HepG2 (cell line): ENCODE measurements around the gene RAB30. TPM values are rescaled to one million over a fixed set of nuclear protein-coding genes. Genes with fewer than 3 reads are reported as not detected.
A peak's percentile ranks its signal among the peaks of the same experiment; 100 is the strongest.

Experiments used
- ATAC-seq: fragments of 200-7000 bp; cut with Tn5 transposase; 3 replicates; pipeline ENCODE4 v1.9.1; 2020; ENCODE audit warnings: mild to moderate bottlenecking, moderate library complexity
- BruUV-seq: library from RNA; stranded (reverse); fragments of 400-500 nt; replicated peaks from 2 replicates; lab custom pipeline; 2021; lab: Mats Ljungman, UMichigan
- CTCF ChIA-PET: fragments of 300-600 bp; formaldehyde crosslinking; extraction: SDS; loops from one replicate; lab custom pipeline; 2021; ENCODE audit warnings: low total read pairs, inconsistent platforms, low intra/inter-chr PET ratio; lab: Yijun Ruan, JAX
- POLR2A ChIA-PET: fragments of 350-600 bp; sonication (Branson Sonifier 250); formaldehyde crosslinking; loops from one replicate; lab custom pipeline; 2020; ENCODE audit warnings: antibody characterized with exemption, inconsistent platforms; lab: Yijun Ruan, JAX
- DNase-seq: peaks from one replicate; pipeline ENCODE4 v3.0.0-alpha.2; 2015; ENCODE audit warnings: low spot score
- FAIRE-seq: peaks from 3 replicates; lab custom pipeline; 2011; peaks lifted over from hg19 to GRCh38; lab: Jason Lieb, UNC
- H2AFZ ChIP-seq: one replicate; pipeline ENCODE4 v1.6.1; 2011; ENCODE audit warnings: low read length, inconsistent platforms
- H3K27ac ChIP-seq: fragments of 300-600 bp; 3 replicates; pipeline ENCODE4 v1.8.0; 2011; ENCODE audit warnings: mixed run types, mild to moderate bottlenecking, mixed read lengths, low read length, inconsistent platforms; ENCODE audit not compliant: insufficient read depth; ENCODE audit errors: extremely low read length
- H3K27me3 ChIP-seq, 2 experiments: fragments of 200-600 bp in 1 of 2; 2 replicates in 1 of 2; 3 replicates in 1 of 2; pipeline versions ENCODE4 v1.6.0 to v1.8.0; 2011; ENCODE audit warnings: low read length in 2 of 2, mild to moderate bottlenecking in 2 of 2, moderate library complexity in 2 of 2, inconsistent platforms in 1 of 2; ENCODE audit not compliant: insufficient read depth in 2 of 2, control insufficient read depth in 1 of 2
- H3K36me3 ChIP-seq, 2 experiments: fragments of 200-600 bp in 1 of 2; replicated peaks in 1 of 2; 2 replicates in 1 of 2; 3 replicates in 1 of 2; pipeline versions ENCODE4 v1.5.1 to v1.8.0; 2011; ENCODE audit warnings: low read length in 2 of 2, inconsistent platforms in 1 of 2; ENCODE audit not compliant: insufficient read depth in 2 of 2, control insufficient read depth in 1 of 2
- H3K4me1 ChIP-seq: 2 replicates; pipeline ENCODE4 v1.5.1; 2012; ENCODE audit warnings: low read length, inconsistent platforms; ENCODE audit not compliant: insufficient read depth
- H3K4me2 ChIP-seq: 2 replicates; pipeline ENCODE4 v1.6.0; 2011; ENCODE audit warnings: low read depth, low read length, inconsistent platforms
- H3K4me3 ChIP-seq, 3 experiments: fragments of 200-600 bp in 1 of 3; sonication (generic), shearing (Covaris generic) in 1 of 3; replicated peaks in 1 of 3; 2 replicates each; pipeline ENCODE4 v1.5.1; 2011 to 2016; ENCODE audit warnings: low read length in 3 of 3, inconsistent platforms in 2 of 3, low read depth in 2 of 3, mild to moderate bottlenecking in 2 of 3, control low read depth in 1 of 3, mixed read lengths in 1 of 3; ENCODE audit not compliant: insufficient read depth in 1 of 3
- H3K79me2 ChIP-seq: one replicate; pipeline ENCODE4 v1.6.1; 2011; ENCODE audit warnings: low read length, inconsistent platforms; ENCODE audit not compliant: insufficient read depth
- H3K9ac ChIP-seq: 2 replicates; pipeline ENCODE4 v1.6.0; 2011; ENCODE audit warnings: mild to moderate bottlenecking, low read depth, low read length, inconsistent platforms; ENCODE audit not compliant: insufficient read depth
- H3K9me3 ChIP-seq: 2 replicates; pipeline ENCODE4 v1.5.1; 2012; ENCODE audit warnings: mild to moderate bottlenecking, low read length
- H4K20me1 ChIP-seq: 2 replicates; pipeline ENCODE4 v1.6.0; 2011; ENCODE audit warnings: inconsistent platforms, mild to moderate bottlenecking, low read length, moderate library complexity; ENCODE audit not compliant: insufficient read depth
- ARID4A ChIP-seq: sonication (generic); formaldehyde crosslinking; IDR thresholded peaks from 2 replicates; pipeline ENCODE4 v1.5.0; 2020; ENCODE audit warnings: mild to moderate bottlenecking, missing genetic modification reagents, borderline replicate concordance
- FOSL2 ChIP-seq: sonication (generic); formaldehyde crosslinking; IDR thresholded peaks from 2 replicates; pipeline ENCODE4 v1.4.0; 2020; ENCODE audit warnings: missing genetic modification reagents
- HHEX ChIP-seq: IDR thresholded peaks from 2 replicates; pipeline ENCODE4 v1.6.1; 2016; ENCODE audit warnings: control low read depth
- MTA1 ChIP-seq: sonication (generic); formaldehyde crosslinking; IDR thresholded peaks from 2 replicates; pipeline ENCODE4 v1.4.0; 2020; ENCODE audit warnings: missing genetic modification reagents, mild to moderate bottlenecking, borderline replicate concordance
- NPAS2 ChIP-seq: sonication (generic); formaldehyde crosslinking; IDR thresholded peaks from 2 replicates; pipeline ENCODE4 v1.8.0; 2022; ENCODE audit warnings: mild to moderate bottlenecking, missing genetic modification reagents, borderline replicate concordance
- ZBTB33 ChIP-seq: sonication (generic); formaldehyde crosslinking; IDR thresholded peaks from 2 replicates; pipeline ENCODE4 v1.4.0; 2020; ENCODE audit warnings: missing genetic modification reagents
- ZBTB37 ChIP-seq: sonication (generic); formaldehyde crosslinking; IDR thresholded peaks from 2 replicates; pipeline ENCODE4 v1.4.0; 2020; ENCODE audit warnings: mild to moderate bottlenecking, missing genetic modification reagents
- ZNF256 ChIP-seq: sonication (generic); formaldehyde crosslinking; conservative IDR thresholded peaks from 2 replicates; pipeline ENCODE4 v1.4.0; 2020; ENCODE audit warnings: missing genetic modification reagents
- ZNF644 ChIP-seq: IDR thresholded peaks from 2 replicates; pipeline ENCODE4 v1.6.1; 2016; ENCODE audit warnings: low read depth
- WGBS: methylation state at CpG from one replicate; pipeline ENCODE4 v1.1.6; 2017; ENCODE audit warnings: low lambda C conversion rate; 5-methylcytosine and 5-hydroxymethylcytosine counted together
- in situ Hi-C: cut with HindIII; loops from 2 replicates; pipeline ENCODE4 v1.10.0; 2017; ENCODE audit warnings: low pct_unique_long_range_greater_than_20kb; ENCODE audit not compliant: extremely low pct_ligation_motif_present
- intact Hi-C: fragments of 100-400 bp; cut with micrococcal nuclease; formaldehyde crosslinking; loops from one replicate; pipeline ENCODE4 v1.10.0; 2022; ENCODE audit not compliant: unreplicated experiment
- polyA plus RNA-seq, 8 experiments: library from polyadenylated mRNA; depleted of rRNA in 3 of 8; stranded (reverse) in 7 of 8; unstranded in 1 of 8; fragments of >200 nt; fragmentation: Illumina TruSeq in 4 of 8; extraction: Trizol in 4 of 8; gene quantifications; 2 replicates each; pipeline versions ENCODE4 v1.2.1 to v1.2.3, GENCODE V29; 2011 to 2016; ENCODE audit warnings: low read depth in 4 of 8, missing spikeins in 1 of 8, mixed read lengths in 1 of 8; ENCODE audit not compliant: insufficient read depth in 1 of 8
- total RNA-seq, 5 experiments: library from RNA; depleted of rRNA; stranded (reverse); fragments of >200 nt; fragmentation: Illumina TruSeq; extraction: Trizol; gene quantifications; 2 replicates each; pipeline ENCODE4 v1.2.3, GENCODE V29; 2016; ENCODE audit warnings: low read depth in 1 of 5

RAB30 gene
- total and polyA plus RNA-seq, 2 of the 13 experiments (the other 11 are each of a cell fraction or from before 2014, with no cell fraction given) = 3.7 to 5.0 TPM

GRCh38 chr11:83024270-83024854 is 47.3 kb downstream of the RAB30 start:
- Histone ChIP-seq H3K27ac (no peak overlapping the region), H3K27me3 (no peaks in the 10 kb centered on the region), H2AFZ (no peak overlapping the region), H3K9me3 (no peaks in the 10 kb centered on the region), H3K4me3 (no peak overlapping the region), H3K4me1 (peaks cover 67% of the 10 kb centered on the region), H3K4me2 (no peak overlapping the region), H4K20me1 (no peaks in the 10 kb centered on the region), H3K79me2 (peaks cover 7% of the 10 kb centered on the region), H3K36me3 (no peaks in the 10 kb centered on the region)
- in situ Hi-C loops = no loop called here
- no TSS peak for BruUV-seq
- WGBS = 100% methylated on average over 3 of the region's 3 CpGs
- ATAC-seq = no peak
- FAIRE-seq = no peak
- intact Hi-C loops = no loop called here
- TF ChIP-seq FOSL2 (CRISPR knock-in tag) = 0 out of 2 replicates have a peak, but pooled peaks have one; percentile 8
- no peak for TF ChIP-seq ZNF256 (CRISPR knock-in tag)
- TF ChIP-seq, all 625 proteins: peak for 1
- DNase-seq = no peak
- H3K9ac ChIP-seq = no peak overlapping the region
- CTCF ChIA-PET = interaction anchor here (0.5 kb wide), 1 partner anchor 13 kb away, joined by 3 read pairs; no protein-coding TSS in a partner anchor
- POLR2A ChIA-PET = interaction anchor here (1.3 to 1.9 kb wide), 2 partner anchors 15 to 17 kb away, joined by 3 to 11 read pairs; no protein-coding TSS in a partner anchor

GRCh38 chr11:83023410-83023809 is 48.3 kb downstream of the RAB30 start:
- H3K4me3 ChIP-seq = no peak overlapping the region
- no peaks in the 10 kb centered on the region for H3K27me3 ChIP-seq
- H3K79me2 ChIP-seq = peaks cover 7% of the 10 kb centered on the region
- DNase-seq (no peak), ATAC-seq (no peak), FAIRE-seq (no peak)
- H2AFZ ChIP-seq = no peak overlapping the region
- peaks cover 67% of the 10 kb centered on the region for H3K4me1 ChIP-seq
- no peaks in the 10 kb centered on the region for H4K20me1 ChIP-seq
- no peaks in the 10 kb centered on the region for H3K9me3 ChIP-seq
- no peak overlapping the region for H3K27ac ChIP-seq
- H3K36me3 ChIP-seq = no peaks in the 10 kb centered on the region
- no peak overlapping the region for H3K4me2 ChIP-seq
- BruUV-seq = no TSS peak
- POLR2A ChIA-PET = no interaction called here
- in situ Hi-C loops (no loop called here), intact Hi-C loops (no loop called here)
- CTCF ChIA-PET = no interaction called here
- no peak overlapping the region for H3K9ac ChIP-seq
- 89% methylated on average over 4 of the region's 4 CpGs for WGBS
- no peak for TF ChIP-seq ARID4A (CRISPR knock-in tag)
- TF ChIP-seq ZNF644 (CRISPR knock-in tag) = no peak
- TF ChIP-seq MTA1 (CRISPR knock-in tag) = no peak
- TF ChIP-seq HHEX (CRISPR knock-in tag) = no peak
- TF ChIP-seq ZBTB33 = no peak
- no peak for TF ChIP-seq ZBTB37 (CRISPR knock-in tag)
- TF ChIP-seq NPAS2 (CRISPR knock-in tag) = no peak
- TF ChIP-seq, all 625 proteins: peak for 0
